Measurements from ENCODE around the gene SAXO1. TPM values are rescaled to one million over a fixed set of nuclear protein-coding genes. Genes with fewer than 3 reads are reported as not detected.

Gene SAXO1
- total RNA-seq, 1 donor from 2014 or later: not detected

- no peak for DNase-seq (ENCODE audit: low spot score)
- Mint-ChIP-seq H3K4me3 (ENCODE audit: unreplicated experiment) (no peak overlapping the region), H3K27ac (ENCODE audit: unreplicated experiment) (no peak overlapping the region), H3K27me3 (ENCODE audit: unreplicated experiment) (no peaks in the 10 kb centered on the region), H3K4me1 (ENCODE audit: unreplicated experiment) (peaks cover 12% of the 10 kb centered on the region), H3K9me3 (ENCODE audit: unreplicated experiment) (no peaks in the 10 kb centered on the region), H3K36me3 (ENCODE audit: low read depth, unreplicated experiment) (no peaks in the 10 kb centered on the region)
- no peak for TF ChIP-seq CTCF (IDR thresholded peaks at IDR 0.05; ENCODE audit: unreplicated experiment)
Measured at GRCh38 chr9:18921366-18922075, 111.5 kb downstream of the SAXO1 start.

- Mint-ChIP-seq H3K36me3 (ENCODE audit: low read depth, unreplicated experiment) (no peaks in the 10 kb centered on the region), H3K27ac (ENCODE audit: unreplicated experiment) (no peak overlapping the region)
Measured at GRCh38 chr9:18920141-18921084, 112.6 kb downstream of the SAXO1 start.

DNA sequence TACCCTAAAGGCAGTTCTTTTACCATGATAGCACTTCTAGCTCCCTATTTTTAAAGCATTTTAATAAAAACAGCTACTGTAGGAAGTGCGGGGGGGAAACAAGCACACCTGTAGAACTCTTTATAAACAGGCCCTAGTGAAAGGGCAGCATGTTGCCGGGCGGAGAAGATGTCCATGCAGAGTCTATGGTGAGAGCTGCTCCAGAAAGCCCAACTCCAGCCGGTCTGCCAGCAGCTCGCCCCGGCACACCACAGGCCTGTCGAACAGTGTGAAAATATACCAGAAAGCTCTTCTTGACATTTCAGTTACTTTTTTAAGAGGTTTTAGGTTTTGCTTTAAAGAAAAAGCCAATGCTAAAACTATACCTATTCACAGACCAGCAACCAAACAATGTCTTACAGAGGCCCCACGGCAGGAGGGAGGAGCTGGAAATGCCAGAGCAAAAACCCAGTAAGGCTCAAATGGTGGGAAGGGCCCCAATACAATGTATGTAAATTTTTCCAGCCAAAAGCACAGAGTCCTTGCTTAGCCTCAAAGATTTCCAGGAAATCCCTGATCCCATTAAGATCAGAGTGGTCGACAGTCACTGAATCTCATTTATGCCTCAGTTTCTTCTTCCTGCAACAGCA is 121.2 kb downstream of the SAXO1 start:
- Mint-ChIP-seq H3K4me1 (ENCODE audit: unreplicated experiment) (peaks cover 23% of the 10 kb centered on the region), H3K27ac (ENCODE audit: unreplicated experiment) (no peak overlapping the region), H3K9me3 (ENCODE audit: unreplicated experiment) (no peaks in the 10 kb centered on the region), H3K27me3 (ENCODE audit: unreplicated experiment) (peaks cover 9% of the 10 kb centered on the region), H3K4me3 (ENCODE audit: unreplicated experiment) (no peak overlapping the region), H3K36me3 (ENCODE audit: low read depth, unreplicated experiment) (no peaks in the 10 kb centered on the region)
- no peak for TF ChIP-seq CTCF (IDR thresholded peaks at IDR 0.05; ENCODE audit: unreplicated experiment)
- no peak for DNase-seq (ENCODE audit: low spot score)

More at GRCh38 chr9:18920141-18921084, 112.6 kb downstream of the SAXO1 start:
- Mint-ChIP-seq H3K4me3 (ENCODE audit: unreplicated experiment) (no peak overlapping the region), H3K9me3 (ENCODE audit: unreplicated experiment) (no peaks in the 10 kb centered on the region), H3K4me1 (ENCODE audit: unreplicated experiment) (peaks cover 12% of the 10 kb centered on the region), H3K27me3 (ENCODE audit: unreplicated experiment) (no peaks in the 10 kb centered on the region)
- no peak for DNase-seq (ENCODE audit: low spot score)
- no peak for TF ChIP-seq CTCF (IDR thresholded peaks at IDR 0.05; ENCODE audit: unreplicated experiment)

DNA sequence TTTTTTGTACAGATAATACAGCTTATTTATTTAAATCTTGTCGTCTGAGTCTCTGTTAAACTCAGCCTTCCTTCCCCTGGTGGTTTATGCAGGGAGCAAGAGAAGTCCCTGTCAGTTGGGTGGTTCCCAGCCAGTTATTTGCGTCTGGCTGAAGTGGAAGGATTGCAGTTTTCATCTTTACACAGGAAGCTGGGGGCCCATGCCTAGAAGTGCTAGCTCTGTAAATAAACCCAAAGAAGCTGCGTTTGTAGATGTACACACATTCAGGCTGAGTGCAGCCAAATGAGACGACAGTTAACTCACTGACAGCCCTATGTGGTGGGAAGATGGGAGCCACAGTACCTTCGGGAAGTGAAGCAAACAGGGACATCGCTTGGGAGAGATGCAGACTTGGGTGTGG is 122.1 kb downstream of the SAXO1 start:
- peaks cover 11% of the 10 kb centered on the region for H3K27me3 Mint-ChIP-seq (ENCODE audit: unreplicated experiment)
- DNase-seq (ENCODE audit: low spot score): no peak
- no peak overlapping the region for H3K4me3 Mint-ChIP-seq (ENCODE audit: unreplicated experiment)
- peaks cover 23% of the 10 kb centered on the region for H3K4me1 Mint-ChIP-seq (ENCODE audit: unreplicated experiment)
- no peak overlapping the region for H3K27ac Mint-ChIP-seq (ENCODE audit: unreplicated experiment)
- H3K9me3 Mint-ChIP-seq (ENCODE audit: unreplicated experiment): no peaks in the 10 kb centered on the region
- H3K36me3 Mint-ChIP-seq (ENCODE audit: low read depth, unreplicated experiment): peaks cover 3% of the 10 kb centered on the region
- TF ChIP-seq CTCF (IDR thresholded peaks at IDR 0.05; ENCODE audit: unreplicated experiment): no peak

Data from endothelial cell (in vitro differentiated cells).